K562 (cell line): ENCODE results near the gene ZFPM1. TPM values are rescaled to one million over a fixed set of nuclear protein-coding genes. Genes with fewer than 3 reads are reported as not detected.

ENCODE experiments used
- ATAC-seq: fragments of 200-7000 bp; cut with Tn5 transposase; 3 replicates; pipeline ENCODE4 v1.9.1; 2020; ENCODE audit warnings: moderate library complexity
- BruUV-seq: library from RNA; stranded (reverse); fragments of 400-500 nt; replicated peaks from 2 replicates; lab custom pipeline; 2021; lab: Mats Ljungman, UMichigan
- CTCF ChIA-PET: fragments of 300-600 bp; formaldehyde crosslinking; extraction: SDS; loops from one replicate; lab custom pipeline; 2021; ENCODE audit warnings: low intra/inter-chr PET ratio; lab: Yijun Ruan, JAX
- POLR2A ChIA-PET: fragments of 300-600, 350-650 bp; sonication (Branson Sonifier 250); formaldehyde crosslinking; extraction: SDS; loops from one replicate; lab custom pipeline; 2021; ENCODE audit warnings: antibody characterized with exemption, inconsistent platforms; lab: Yijun Ruan, JAX
- DNase-seq, 4 experiments: peaks; one replicate each; pipeline versions ENCODE4 v3.0.0 to v3.0.0-alpha.2; 2011 to 2018; ENCODE audit warnings: low spot score in 3 of 4, mixed read lengths in 3 of 4; ENCODE audit errors: extremely low read depth in 1 of 4
- FAIRE-seq: peaks from 2 replicates; lab custom pipeline; 2011; peaks lifted over from hg19 to GRCh38; lab: Jason Lieb, UNC
- H2AFZ ChIP-seq: 2 replicates; pipeline ENCODE4 v1.6.0; 2011; ENCODE audit warnings: low read depth, low read length, control low read depth, inconsistent platforms
- H3K27ac ChIP-seq: fragments of 200-600 bp; 3 replicates; pipeline ENCODE4 v1.8.0; 2011; ENCODE audit warnings: low read depth, mild to moderate bottlenecking, control low read depth, inconsistent platforms, low read length, moderate library complexity, mixed read lengths; ENCODE audit errors: extremely low read depth
- H3K27me3 ChIP-seq, 2 experiments: fragments of 300-600 bp in 1 of 2; 2 replicates in 1 of 2; 3 replicates in 1 of 2; pipeline versions ENCODE4 v1.6.0 to v1.8.0; 2011; ENCODE audit warnings: inconsistent platforms in 2 of 2, low read length in 2 of 2, mild to moderate bottlenecking in 1 of 2, mixed read lengths in 1 of 2, moderate library complexity in 1 of 2; ENCODE audit not compliant: control insufficient read depth in 2 of 2, insufficient read depth in 2 of 2
- H3K36me3 ChIP-seq: fragments of 300-600 bp; 3 replicates; pipeline ENCODE4 v1.8.0; 2011; ENCODE audit warnings: mild to moderate bottlenecking, low read length, inconsistent platforms; ENCODE audit not compliant: control insufficient read depth, insufficient read depth
- H3K4me1 ChIP-seq, 2 experiments: fragments of 200-600 bp in 1 of 2; replicated peaks in 1 of 2; 2 replicates in 1 of 2; 3 replicates in 1 of 2; pipeline versions ENCODE4 v1.5.1 to v1.8.0; 2011; ENCODE audit warnings: inconsistent platforms in 2 of 2, low read length in 2 of 2, mild to moderate bottlenecking in 1 of 2, mixed read lengths in 1 of 2, moderate library complexity in 1 of 2; ENCODE audit not compliant: control insufficient read depth in 2 of 2, insufficient read depth in 2 of 2
- H3K4me2 ChIP-seq: 2 replicates; pipeline ENCODE4 v1.6.1; 2011; ENCODE audit warnings: low read length, control low read depth, inconsistent platforms, mixed read lengths; ENCODE audit not compliant: insufficient read depth
- H3K4me3 ChIP-seq: fragments of 200-600 bp; sonication (generic), shearing (Covaris generic); 2 replicates; pipeline ENCODE4 v1.5.1; 2016; ENCODE audit warnings: control low read depth, inconsistent platforms
- H3K79me2 ChIP-seq: fragments of 200-600 bp; 3 replicates; pipeline ENCODE4 v1.8.0; 2011; ENCODE audit warnings: low read length, inconsistent platforms; ENCODE audit not compliant: control insufficient read depth, insufficient read depth
- H3K9ac ChIP-seq, 2 experiments: 2 replicates each; pipeline versions ENCODE4 v1.6.0 to v1.6.1; 2011; ENCODE audit warnings: low read depth in 2 of 2, low read length in 2 of 2, control low read depth in 1 of 2, inconsistent platforms in 1 of 2, mild to moderate bottlenecking in 1 of 2, mixed read lengths in 1 of 2; ENCODE audit not compliant: insufficient read depth in 1 of 2
- H3K9me1 ChIP-seq: one replicate; pipeline ENCODE4 v1.6.0; 2011; ENCODE audit warnings: inconsistent platforms, mild to moderate bottlenecking, low read length, moderate library complexity; ENCODE audit not compliant: control insufficient read depth, insufficient read depth
- H3K9me3 ChIP-seq: replicated peaks from 2 replicates; pipeline ENCODE4 v1.5.1; 2011; ENCODE audit warnings: low read depth, low read length, inconsistent platforms; ENCODE audit not compliant: control insufficient read depth, insufficient read depth
- H4K20me1 ChIP-seq: replicated peaks from 2 replicates; pipeline ENCODE4 v1.6.1; 2011; ENCODE audit warnings: low read length, inconsistent platforms, mixed read lengths; ENCODE audit not compliant: control insufficient read depth, insufficient read depth
- POLR2A ChIP-seq: fragments of 450-650 bp; conservative IDR thresholded peaks from 2 replicates; pipeline ENCODE4 v1.6.1; 2016
- SUPT5H ChIP-seq: fragments of 450-650 bp; IDR thresholded peaks from 2 replicates; pipeline ENCODE4 v1.6.1; 2016
- WGBS: fragments of 100-300 bp; shearing (Covaris generic); methylation state at CpG from one replicate; pipeline ENCODE4 v1.1.6; 2016; ENCODE audit warnings: low coverage, mixed read lengths; ENCODE audit not compliant: insufficient coverage; ENCODE audit errors: missing lambda C conversion rate; 5-methylcytosine and 5-hydroxymethylcytosine counted together
- in situ Hi-C: fragments of 300-500 bp; cut with MboI; formaldehyde crosslinking; loops from 4 replicates; pipeline ENCODE4 v1.15.0; 2018; ENCODE audit warnings: inconsistent platforms, mixed read lengths
- intact Hi-C: fragments of 100-400 bp; cut with micrococcal nuclease; formaldehyde crosslinking; loops from 2 replicates; pipeline ENCODE4 v1.14.2; 2022
- polyA plus RNA-seq, 8 experiments: library from polyadenylated mRNA; depleted of rRNA in 4 of 8; stranded (reverse) in 5 of 8; unstranded in 3 of 8; fragments of >200 nt; fragmentation: Nextera tagmentation in 2 of 8; fragmentation: Illumina TruSeq in 1 of 8; extraction: Ambion mirVana in 2 of 8; extraction: Trizol in 1 of 8; gene quantifications; 2 replicates each; pipeline versions ENCODE4 v1.2.1 to v1.2.3, GENCODE V29; 2011 to 2014; ENCODE audit warnings: inconsistent platforms in 1 of 8, missing spikeins in 1 of 8
- total RNA-seq, 7 experiments: library from RNA; depleted of rRNA in 6 of 7; stranded (reverse); fragments of >200 nt in 6 of 7; fragmentation: Illumina TruSeq in 2 of 7; extraction: Trizol in 2 of 7; gene quantifications; 2 replicates each; pipeline versions ENCODE4 v1.2.1 to v1.2.3, GENCODE V29; 2011 to 2021; ENCODE audit warnings: low replicate concordance in 1 of 7
- TF ChIP-seq, protein P1 (sequence below): sonication (generic); formaldehyde crosslinking; IDR thresholded peaks from 2 replicates; pipeline ENCODE4 v1.4.0; 2020; ENCODE audit warnings: mild to moderate bottlenecking, missing genetic modification reagents

ZFPM1 gene
- total and polyA plus RNA-seq, 9 of the 15 experiments (the other 6 are each of a cell fraction or from before 2014, with no cell fraction given): 0.03 to 35.9 (median 1.4) TPM

DNA sequence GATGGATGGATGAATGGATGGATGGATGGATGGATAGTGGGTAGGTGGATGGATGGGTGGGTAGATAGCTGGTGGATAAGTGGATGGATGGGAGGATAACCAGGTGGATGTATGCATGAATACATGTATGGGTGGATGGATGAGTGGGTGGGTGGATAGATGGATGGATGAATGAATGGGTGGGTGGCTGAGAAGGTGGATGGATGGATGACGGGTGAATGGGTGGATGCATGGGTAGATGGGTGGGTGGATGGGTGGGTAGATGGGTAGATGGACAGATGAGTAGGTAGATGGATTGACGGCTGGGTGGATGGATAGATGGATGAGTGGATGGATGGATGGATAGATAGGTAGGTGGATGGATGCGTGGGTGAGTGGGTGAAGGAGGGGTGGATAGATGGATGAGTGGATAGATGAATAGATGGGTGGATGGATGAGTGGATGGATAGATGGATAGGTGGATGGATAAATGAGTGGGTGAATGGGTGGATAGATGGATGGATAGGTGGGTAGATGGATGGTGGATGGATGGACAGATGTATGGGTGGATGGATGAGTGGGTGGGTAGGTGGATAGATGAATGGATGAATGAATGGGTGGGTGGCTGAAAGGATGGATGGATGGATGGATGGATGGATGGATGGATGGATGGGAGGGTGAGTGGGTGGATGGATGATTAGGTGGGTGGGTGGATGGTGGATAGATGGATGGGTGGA lies 67.0 kb downstream of the ZFPM1 start:
- TF ChIP-seq POLR2A (peak; percentile 62; the same call in 1 of the 2 replicates), SUPT5H (peak; percentile 19)
- TF ChIP-seq, protein P1, sequence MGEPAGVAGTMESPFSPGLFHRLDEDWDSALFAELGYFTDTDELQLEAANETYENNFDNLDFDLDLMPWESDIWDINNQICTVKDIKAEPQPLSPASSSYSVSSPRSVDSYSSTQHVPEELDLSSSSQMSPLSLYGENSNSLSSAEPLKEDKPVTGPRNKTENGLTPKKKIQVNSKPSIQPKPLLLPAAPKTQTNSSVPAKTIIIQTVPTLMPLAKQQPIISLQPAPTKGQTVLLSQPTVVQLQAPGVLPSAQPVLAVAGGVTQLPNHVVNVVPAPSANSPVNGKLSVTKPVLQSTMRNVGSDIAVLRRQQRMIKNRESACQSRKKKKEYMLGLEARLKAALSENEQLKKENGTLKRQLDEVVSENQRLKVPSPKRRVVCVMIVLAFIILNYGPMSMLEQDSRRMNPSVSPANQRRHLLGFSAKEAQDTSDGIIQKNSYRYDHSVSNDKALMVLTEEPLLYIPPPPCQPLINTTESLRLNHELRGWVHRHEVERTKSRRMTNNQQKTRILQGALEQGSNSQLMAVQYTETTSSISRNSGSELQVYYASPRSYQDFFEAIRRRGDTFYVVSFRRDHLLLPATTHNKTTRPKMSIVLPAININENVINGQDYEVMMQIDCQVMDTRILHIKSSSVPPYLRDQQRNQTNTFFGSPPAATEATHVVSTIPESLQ (CRISPR knock-in tag): no peak
- Histone ChIP-seq H3K27ac (no peak overlapping the region), H3K9ac (no peak overlapping the region), H2AFZ (no peak overlapping the region), H3K79me2 (no peaks in the 10 kb centered on the region), H3K4me3 (no peak overlapping the region), H3K27me3 (no peaks in the 10 kb centered on the region), H3K9me1 (peaks cover 11% of the 10 kb centered on the region), H3K4me1 (peaks cover 13 to 51% of the 10 kb centered on the region in 2 experiments), H3K36me3 (peaks cover 30% of the 10 kb centered on the region; the same call in 2 of the 3 replicates), H3K9me3 (no peaks in the 10 kb centered on the region), H3K4me2 (no peak overlapping the region), H4K20me1 (peaks cover 20% of the 10 kb centered on the region)
- 87% methylated on average over 3 of the region's 3 CpGs for WGBS
- ChIA-PET CTCF (no interaction called here), POLR2A (no interaction called here)
- DNase-seq: no peak
- no peak for ATAC-seq
- in situ Hi-C loops (loop anchor here (10.0 kb wide), 1 partner anchor 75 kb away; no protein-coding TSS in a partner anchor), intact Hi-C loops (no loop called here)
- no TSS peak for BruUV-seq
- FAIRE-seq: no peak
